K562 (cell line): ENCODE measurements around the gene SPATS2. TPM values are rescaled to one million over a fixed set of nuclear protein-coding genes. Genes with fewer than 3 reads are reported as not detected.

ENCODE experiments used
- ATAC-seq: fragments of 200-7000 bp; cut with Tn5 transposase; 3 replicates; pipeline ENCODE4 v1.9.1; 2020; ENCODE audit warnings: moderate library complexity
- BruUV-seq: library from RNA; stranded (reverse); fragments of 400-500 nt; replicated peaks from 2 replicates; lab custom pipeline; 2021; lab: Mats Ljungman, UMichigan
- CTCF ChIA-PET: fragments of 300-600 bp; formaldehyde crosslinking; extraction: SDS; loops from one replicate; lab custom pipeline; 2021; ENCODE audit warnings: low intra/inter-chr PET ratio; lab: Yijun Ruan, JAX
- POLR2A ChIA-PET: fragments of 300-600, 350-650 bp; sonication (Branson Sonifier 250); formaldehyde crosslinking; extraction: SDS; loops from one replicate; lab custom pipeline; 2021; ENCODE audit warnings: antibody characterized with exemption, inconsistent platforms; lab: Yijun Ruan, JAX
- DNase-seq, 4 experiments: peaks; one replicate each; pipeline versions ENCODE4 v3.0.0 to v3.0.0-alpha.2; 2011 to 2018; ENCODE audit warnings: low spot score in 3 of 4, mixed read lengths in 3 of 4; ENCODE audit errors: extremely low read depth in 1 of 4
- FAIRE-seq: peaks from 2 replicates; lab custom pipeline; 2011; peaks lifted over from hg19 to GRCh38; lab: Jason Lieb, UNC
- H2AFZ ChIP-seq: 2 replicates; pipeline ENCODE4 v1.6.0; 2011; ENCODE audit warnings: low read depth, low read length, control low read depth, inconsistent platforms
- H3K27ac ChIP-seq: fragments of 200-600 bp; 3 replicates; pipeline ENCODE4 v1.8.0; 2011; ENCODE audit warnings: low read depth, mild to moderate bottlenecking, control low read depth, inconsistent platforms, low read length, moderate library complexity, mixed read lengths; ENCODE audit errors: extremely low read depth
- H3K27me3 ChIP-seq, 2 experiments: fragments of 300-600 bp in 1 of 2; 2 replicates in 1 of 2; 3 replicates in 1 of 2; pipeline versions ENCODE4 v1.6.0 to v1.8.0; 2011; ENCODE audit warnings: inconsistent platforms in 2 of 2, low read length in 2 of 2, mild to moderate bottlenecking in 1 of 2, mixed read lengths in 1 of 2, moderate library complexity in 1 of 2; ENCODE audit not compliant: control insufficient read depth in 2 of 2, insufficient read depth in 2 of 2
- H3K36me3 ChIP-seq: fragments of 300-600 bp; 3 replicates; pipeline ENCODE4 v1.8.0; 2011; ENCODE audit warnings: mild to moderate bottlenecking, low read length, inconsistent platforms; ENCODE audit not compliant: control insufficient read depth, insufficient read depth
- H3K4me1 ChIP-seq, 2 experiments: fragments of 200-600 bp in 1 of 2; replicated peaks in 1 of 2; 2 replicates in 1 of 2; 3 replicates in 1 of 2; pipeline versions ENCODE4 v1.5.1 to v1.8.0; 2011; ENCODE audit warnings: inconsistent platforms in 2 of 2, low read length in 2 of 2, mild to moderate bottlenecking in 1 of 2, mixed read lengths in 1 of 2, moderate library complexity in 1 of 2; ENCODE audit not compliant: control insufficient read depth in 2 of 2, insufficient read depth in 2 of 2
- H3K4me2 ChIP-seq: 2 replicates; pipeline ENCODE4 v1.6.1; 2011; ENCODE audit warnings: low read length, control low read depth, inconsistent platforms, mixed read lengths; ENCODE audit not compliant: insufficient read depth
- H3K4me3 ChIP-seq: fragments of 200-600 bp; sonication (generic), shearing (Covaris generic); 2 replicates; pipeline ENCODE4 v1.5.1; 2016; ENCODE audit warnings: control low read depth, inconsistent platforms
- H3K79me2 ChIP-seq: fragments of 200-600 bp; 3 replicates; pipeline ENCODE4 v1.8.0; 2011; ENCODE audit warnings: low read length, inconsistent platforms; ENCODE audit not compliant: control insufficient read depth, insufficient read depth
- H3K9ac ChIP-seq, 2 experiments: 2 replicates each; pipeline versions ENCODE4 v1.6.0 to v1.6.1; 2011; ENCODE audit warnings: low read depth in 2 of 2, low read length in 2 of 2, control low read depth in 1 of 2, inconsistent platforms in 1 of 2, mild to moderate bottlenecking in 1 of 2, mixed read lengths in 1 of 2; ENCODE audit not compliant: insufficient read depth in 1 of 2
- H3K9me1 ChIP-seq: one replicate; pipeline ENCODE4 v1.6.0; 2011; ENCODE audit warnings: inconsistent platforms, mild to moderate bottlenecking, low read length, moderate library complexity; ENCODE audit not compliant: control insufficient read depth, insufficient read depth
- H3K9me3 ChIP-seq: replicated peaks from 2 replicates; pipeline ENCODE4 v1.5.1; 2011; ENCODE audit warnings: low read depth, low read length, inconsistent platforms; ENCODE audit not compliant: control insufficient read depth, insufficient read depth
- H4K20me1 ChIP-seq: replicated peaks from 2 replicates; pipeline ENCODE4 v1.6.1; 2011; ENCODE audit warnings: low read length, inconsistent platforms, mixed read lengths; ENCODE audit not compliant: control insufficient read depth, insufficient read depth
- ATF2 ChIP-seq: sonication (generic); formaldehyde crosslinking; IDR thresholded peaks from 2 replicates; pipeline ENCODE4 v1.8.1; 2022; ENCODE audit warnings: missing genetic modification reagents
- CEBPG ChIP-seq, 3 experiments: fragments of 200-800 bp in 1 of 3; sonication (Bioruptor generic) in 1 of 3; sonication (generic) in 1 of 3; formaldehyde crosslinking in 1 of 3; IDR thresholded peaks in 2 of 3; conservative IDR thresholded peaks in 1 of 3; 2 replicates each; pipeline versions ENCODE4 v1.6.1 to v1.8.0; 2016 to 2022; ENCODE audit warnings: missing compliant biosample characterization in 2 of 3, missing genetic modification characterization in 2 of 3, mild to moderate bottlenecking in 1 of 3, missing genetic modification reagents in 1 of 3
- CHD4 ChIP-seq: fragments of 200-600 bp; sonication (generic); IDR thresholded peaks from 3 replicates; pipeline ENCODE4 v1.6.1; 2012; ENCODE audit warnings: low read depth, mild to moderate bottlenecking, mixed read lengths, low read length, inconsistent platforms; ENCODE audit not compliant: insufficient read depth, insufficient replicate concordance, poor library complexity, severe bottlenecking
- HIVEP1 ChIP-seq: fragments of 250-450 bp; sonication (Bioruptor Pico); IDR thresholded peaks from 2 replicates; pipeline ENCODE4 v1.4.0; 2020; ENCODE audit warnings: mild to moderate bottlenecking
- KLF6 ChIP-seq: fragments of 250-450 bp; sonication (Bioruptor Pico); IDR thresholded peaks from 2 replicates; pipeline ENCODE4 v1.4.0; 2020; ENCODE audit warnings: mild to moderate bottlenecking, moderate library complexity, borderline replicate concordance
- PATZ1 ChIP-seq: fragments of 250-450 bp; sonication (Bioruptor Pico); IDR thresholded peaks from 2 replicates; pipeline ENCODE4 v1.5.0; 2020; ENCODE audit warnings: mild to moderate bottlenecking, borderline replicate concordance
- SOX6 ChIP-seq: fragments of 450-650 bp; IDR thresholded peaks from 2 replicates; pipeline ENCODE4 v1.6.1; 2014; ENCODE audit warnings: mild to moderate bottlenecking
- TCFL5 ChIP-seq: fragments of 250-450 bp; sonication (Bioruptor Pico); conservative IDR thresholded peaks from 2 replicates; pipeline ENCODE4 v1.6.1; 2021; ENCODE audit warnings: mild to moderate bottlenecking, moderate library complexity, matching md5 sums
- ZC3H11A ChIP-seq: IDR thresholded peaks from 2 replicates; pipeline ENCODE4 v1.6.1; 2012; ENCODE audit warnings: low read depth, low read length, improper control_type of control experiment
- ZNF121 ChIP-seq: sonication (generic); formaldehyde crosslinking; conservative IDR thresholded peaks from 2 replicates; pipeline ENCODE4 v1.8.0; 2022; ENCODE audit warnings: missing genetic modification reagents
- WGBS: fragments of 100-300 bp; shearing (Covaris generic); methylation state at CpG from one replicate; pipeline ENCODE4 v1.1.6; 2016; ENCODE audit warnings: low coverage, mixed read lengths; ENCODE audit not compliant: insufficient coverage; ENCODE audit errors: missing lambda C conversion rate; 5-methylcytosine and 5-hydroxymethylcytosine counted together
- in situ Hi-C: fragments of 300-500 bp; cut with MboI; formaldehyde crosslinking; loops from 4 replicates; pipeline ENCODE4 v1.15.0; 2018; ENCODE audit warnings: inconsistent platforms, mixed read lengths
- intact Hi-C: fragments of 100-400 bp; cut with micrococcal nuclease; formaldehyde crosslinking; loops from 2 replicates; pipeline ENCODE4 v1.14.2; 2022
- polyA plus RNA-seq, 8 experiments: library from polyadenylated mRNA; depleted of rRNA in 4 of 8; stranded (reverse) in 5 of 8; unstranded in 3 of 8; fragments of >200 nt; fragmentation: Nextera tagmentation in 2 of 8; fragmentation: Illumina TruSeq in 1 of 8; extraction: Ambion mirVana in 2 of 8; extraction: Trizol in 1 of 8; gene quantifications; 2 replicates each; pipeline versions ENCODE4 v1.2.1 to v1.2.3, GENCODE V29; 2011 to 2014; ENCODE audit warnings: inconsistent platforms in 1 of 8, missing spikeins in 1 of 8
- total RNA-seq, 7 experiments: library from RNA; depleted of rRNA in 6 of 7; stranded (reverse); fragments of >200 nt in 6 of 7; fragmentation: Illumina TruSeq in 2 of 7; extraction: Trizol in 2 of 7; gene quantifications; 2 replicates each; pipeline versions ENCODE4 v1.2.1 to v1.2.3, GENCODE V29; 2011 to 2021; ENCODE audit warnings: low replicate concordance in 1 of 7

SPATS2 gene
- total and polyA plus RNA-seq, 9 of the 15 experiments (the other 6 are each of a cell fraction or from before 2014, with no cell fraction given), result 5.4 to 48.2 (median 17.5) TPM

DNA sequence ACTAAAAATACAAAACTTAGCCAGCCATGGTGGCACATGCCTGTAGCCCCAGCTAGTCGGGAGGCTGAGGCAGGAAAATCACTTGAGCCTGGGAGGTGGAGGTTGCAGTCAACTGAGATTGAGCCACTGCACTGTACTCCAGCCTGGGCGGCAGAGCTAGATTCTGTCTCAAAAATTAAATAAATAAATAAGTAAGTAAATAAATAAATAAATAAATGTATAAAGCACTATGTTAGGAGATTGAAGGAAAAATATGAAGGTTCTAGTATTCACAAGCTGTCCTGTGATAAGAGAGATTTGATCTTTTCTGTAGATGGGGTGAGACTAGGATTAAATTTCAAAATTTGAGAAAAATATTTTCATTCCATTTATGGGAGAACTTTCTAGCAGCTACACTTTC lies 14.9 kb upstream of the SPATS2 start:
- Histone ChIP-seq H3K9me1 (no peaks in the 10 kb centered on the region), H3K4me2 (no peak overlapping the region), H3K36me3 (no peaks in the 10 kb centered on the region), H3K9ac (no peak overlapping the region), H2AFZ (no peak overlapping the region), H3K27me3 (peaks cover 0 to 17% of the 10 kb centered on the region in 2 experiments; a peak in 3 of 5 replicates), H3K79me2 (no peaks in the 10 kb centered on the region), H3K27ac (no peak overlapping the region), H4K20me1 (0 out of 2 replicates have a peak, but pooled peaks cover under 1% of the 10 kb centered on the region), H3K4me3 (no peak overlapping the region), H3K4me1 (peaks cover 2 to 7% of the 10 kb centered on the region in 2 experiments), H3K9me3 (no peaks in the 10 kb centered on the region)
- ChIA-PET POLR2A (interaction anchor here (0.7 to 2.3 kb wide), 3 partner anchors 14 to 183 kb away, joined by 4 to 11 read pairs (median 6); partner anchors contain the start of gene SPATS2), CTCF (interaction anchor here (1.2 kb wide), 1 partner anchor 162 kb away, joined by 3 read pairs; no protein-coding TSS in a partner anchor)
- in situ Hi-C loops, result no loop called here
- ATAC-seq (no peak), FAIRE-seq (no peak), DNase-seq (no peak)
- TF ChIP-seq CHD4 (no peak), ZC3H11A (peak; percentile 50; the same call in 1 of the 2 replicates)
- 8% methylated on average over 2 of the region's 2 CpGs for WGBS
- no TSS peak for BruUV-seq
- intact Hi-C loops, result loop anchor here (10.0 kb wide), 1 partner anchor 352 kb away; the partner anchor contains the start of gene FMNL3

GRCh38 chr12:49355913-49356312 lies 11.3 kb upstream of the SPATS2 start:
- 40% methylated on average over 10 of the region's 10 CpGs for WGBS
- in situ Hi-C loops (no loop called here), intact Hi-C loops (loop anchor here (10.0 kb wide), 1 partner anchor 349 kb away; the partner anchor contains the start of gene FMNL3)
- H3K9me1 ChIP-seq, result no peaks in the 10 kb centered on the region
- no peak overlapping the region for H3K27ac ChIP-seq
- ChIA-PET CTCF (interaction anchor here (2.6 to 8.6 kb wide), 2 partner anchors 24 to 158 kb away, joined by 11 to 185 read pairs; no protein-coding TSS in a partner anchor), POLR2A (interaction anchor here (0.7 kb wide), 1 partner anchor 38 kb away, joined by 3 read pairs; no protein-coding TSS in a partner anchor)
- no peak overlapping the region for H3K4me3 ChIP-seq
- no peaks in the 10 kb centered on the region for H3K4me1 ChIP-seq
- peaks cover 0 to 5% of the 10 kb centered on the region in 2 experiments; a peak in 1 of 5 replicates for H3K27me3 ChIP-seq
- no peak overlapping the region for H2AFZ ChIP-seq
- H3K79me2 ChIP-seq, result no peaks in the 10 kb centered on the region
- ATAC-seq (no peak), FAIRE-seq (no peak), DNase-seq (no peak)
- no peak overlapping the region for H3K4me2 ChIP-seq
- H3K9ac ChIP-seq, result no peak overlapping the region
- no peaks in the 10 kb centered on the region for H3K9me3 ChIP-seq
- no peaks in the 10 kb centered on the region for H3K36me3 ChIP-seq
- no TSS peak for BruUV-seq
- H4K20me1 ChIP-seq, result no peaks in the 10 kb centered on the region
- TF ChIP-seq KLF6 (CRISPR knock-in tag), result no peak
- TF ChIP-seq ZNF121, result no peak
- no peak for TF ChIP-seq PATZ1
- TF ChIP-seq ATF2 (CRISPR knock-in tag), result no peak
- no peak for TF ChIP-seq CEBPG (CRISPR knock-in tag; IDR thresholded peaks at IDR 0.05)
- no peak for TF ChIP-seq CEBPG (tag; conservative IDR thresholded peaks at IDR 0.05 in 1 of 2, IDR thresholded peaks at IDR 0.05 in 1 of 2)
- no peak for TF ChIP-seq TCFL5 (CRISPR knock-in tag)
- no peak for TF ChIP-seq HIVEP1 (CRISPR knock-in tag)
- no peak for TF ChIP-seq SOX6
